ENCODE measurements around the gene PIEZO1.

The PIEZO1 gene

DNA sequence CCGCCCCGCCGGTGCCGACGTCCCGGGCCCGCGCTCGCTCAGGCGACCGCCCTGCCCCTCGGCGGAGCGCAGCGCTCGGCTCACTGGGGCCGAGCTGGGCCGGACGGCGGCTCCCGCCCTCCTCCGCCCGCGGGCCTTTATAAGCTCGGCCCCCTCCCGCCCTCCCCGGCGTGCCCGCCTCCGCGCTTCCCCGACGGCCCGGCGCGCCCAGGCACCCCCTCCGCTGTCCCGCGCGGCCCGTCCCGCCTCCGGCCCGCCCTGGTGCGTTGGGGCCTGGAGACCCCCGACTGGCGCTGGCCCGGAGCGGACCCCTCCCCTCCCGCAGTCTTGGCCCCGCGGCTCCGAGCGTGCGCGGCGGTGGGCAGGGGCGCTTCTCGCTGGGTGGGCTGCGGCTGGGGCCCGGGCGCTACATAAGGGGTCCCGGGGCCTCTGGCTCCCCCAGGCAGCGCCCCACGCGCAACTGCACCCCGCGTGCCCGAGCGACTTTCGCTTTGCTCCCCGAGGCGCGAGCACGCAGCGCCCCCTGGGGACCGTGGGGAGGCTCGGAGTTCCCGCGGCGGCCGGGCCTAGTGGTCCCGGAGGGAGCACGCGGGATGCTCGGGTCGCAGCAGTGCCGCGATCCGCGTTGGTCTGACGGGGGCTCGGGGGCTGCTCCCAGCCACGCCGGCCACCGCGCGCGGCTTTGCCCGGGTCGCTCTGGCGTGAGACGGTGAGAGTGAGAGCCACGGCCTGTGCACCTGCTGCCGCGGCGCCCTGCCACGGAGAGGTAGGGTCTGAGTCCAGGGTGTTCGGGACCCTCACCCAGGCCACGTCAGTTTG lies at the start of gene PIEZO1:
TSS of gene PIEZO1 (minus strand) at position 115 of the 819 bp plus-strand sequence. CDS start 256 bp downstream, outside the sequence.
- POLR2A ChIA-PET, result interaction anchor here (1.0 kb wide), 2 partner anchors 12 to 66 kb away, joined by 3 to 5 read pairs; no protein-coding TSS in a partner anchor
- TF ChIP-seq CTCF (IDR thresholded peaks at IDR 0.05; ENCODE audit: control extremely low read depth, extremely low read depth, low read depth, missing control alignments), result peak; percentile 97
- CTCF ChIA-PET, result interaction anchor here (2.7 to 7.8 kb wide), 3 partner anchors 15 to 49 kb away, joined by 15 to 80 read pairs (median 74); no protein-coding TSS in a partner anchor
- DNase-seq (ENCODE audit: extremely low spot score), result peak; percentile 86

GRCh38 chr16:88834670-88835069 lies 49.6 kb upstream of the PIEZO1 start:
- ChIA-PET CTCF (no interaction called here), POLR2A (no interaction called here)
- no peak for DNase-seq (ENCODE audit: extremely low spot score)
- no peak for TF ChIP-seq CTCF (IDR thresholded peaks at IDR 0.05; ENCODE audit: control extremely low read depth, extremely low read depth, low read depth, missing control alignments)

GRCh38 chr16:88833086-88833485 lies 48.1 kb upstream of the PIEZO1 start:
- CTCF ChIA-PET, result no interaction called here
- no peak for DNase-seq (ENCODE audit: extremely low spot score)
- POLR2A ChIA-PET, result interaction anchor here (0.7 kb wide), 1 partner anchor 24 kb away, joined by 3 read pairs; no protein-coding TSS in a partner anchor

GRCh38 chr16:88831838-88832237 lies 46.8 kb upstream of the PIEZO1 start:
- DNase-seq (ENCODE audit: extremely low spot score), result no peak
- CTCF ChIA-PET, result no interaction called here
- POLR2A ChIA-PET, result no interaction called here

More at GRCh38 chr16:88833086-88833485, 48.1 kb upstream of the PIEZO1 start:
- TF ChIP-seq CTCF (IDR thresholded peaks at IDR 0.05; ENCODE audit: control extremely low read depth, extremely low read depth, low read depth, missing control alignments), result no peak

DNA sequence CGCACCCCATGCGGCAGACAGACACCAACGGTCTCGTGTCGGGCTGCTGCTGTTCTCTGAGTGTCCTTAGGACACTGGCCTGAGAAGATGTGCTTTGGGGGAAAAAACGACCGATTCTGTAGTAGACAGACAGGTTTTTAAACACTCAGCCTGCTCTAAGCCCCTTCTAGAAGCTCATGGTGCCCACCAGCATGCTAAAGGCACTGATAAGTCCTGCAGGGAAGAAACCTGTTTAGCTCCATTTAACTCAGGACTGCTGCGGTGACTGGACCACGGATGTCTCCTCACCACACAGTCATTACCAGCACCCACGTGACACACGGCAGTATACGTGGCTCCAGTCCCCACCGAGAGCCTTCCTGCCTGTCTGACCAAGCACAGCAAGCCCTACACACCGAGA lies 45.8 kb upstream of the PIEZO1 start:
- CTCF ChIA-PET, result interaction anchor here (1.6 kb wide), 1 partner anchor 14 kb away, joined by 3 read pairs; no protein-coding TSS in a partner anchor
- no peak for TF ChIP-seq CTCF (IDR thresholded peaks at IDR 0.05; ENCODE audit: control extremely low read depth, extremely low read depth, low read depth, missing control alignments)
- POLR2A ChIA-PET, result no interaction called here
- DNase-seq (ENCODE audit: extremely low spot score), result no peak

More at GRCh38 chr16:88831838-88832237, 46.8 kb upstream of the PIEZO1 start:
- no peak for TF ChIP-seq CTCF (IDR thresholded peaks at IDR 0.05; ENCODE audit: control extremely low read depth, extremely low read depth, low read depth, missing control alignments)

DNA sequence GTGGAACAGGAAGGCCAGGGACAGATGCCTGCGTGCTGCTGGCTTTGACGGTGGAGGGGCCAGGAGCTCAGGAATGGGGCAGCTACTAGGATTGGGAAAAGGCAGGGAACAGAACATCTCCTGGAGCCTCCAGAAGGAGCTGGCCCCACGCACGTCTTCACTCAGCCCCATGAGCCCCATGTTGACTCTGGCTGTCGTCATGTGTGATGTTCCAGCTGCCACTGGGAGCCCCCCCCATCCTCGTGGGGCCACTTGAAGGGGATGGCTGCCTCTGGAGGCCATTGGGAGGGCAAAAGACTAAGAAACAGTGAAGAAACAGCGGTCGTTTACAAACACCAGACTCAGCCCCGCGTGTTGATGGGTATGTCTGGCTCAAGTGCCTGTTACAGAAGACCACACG lies 45.2 kb upstream of the PIEZO1 start:
- POLR2A ChIA-PET, result no interaction called here
- no peak for DNase-seq (ENCODE audit: extremely low spot score)
- no peak for TF ChIP-seq CTCF (IDR thresholded peaks at IDR 0.05; ENCODE audit: control extremely low read depth, extremely low read depth, low read depth, missing control alignments)
- CTCF ChIA-PET, result interaction anchor here (1.6 kb wide), 1 partner anchor 14 kb away, joined by 3 read pairs; no protein-coding TSS in a partner anchor

All from GM10248 (cell line).